ENCODE data around the gene ANO1. TPM values are rescaled to one million over a fixed set of nuclear protein-coding genes. Genes with fewer than 3 reads are reported as not detected.
A peak's percentile ranks its signal among the peaks of the same experiment; 100 is the strongest.

The ANO1 gene
- polyA plus RNA-seq, 1 donor (not counting 4 experiments of a cell fraction or from before 2014, with no cell fraction given), result 45.2 TPM

- peaks cover 26% of the 10 kb centered on the region for H3K27me3 ChIP-seq (ENCODE audit: control insufficient read depth, extremely low read depth, insufficient read depth, low read length)
- H3K36me3 ChIP-seq (ENCODE audit: control insufficient read depth in 2 of 2, extremely low read depth in 1 of 2, insufficient read depth in 2 of 2, low read length in 2 of 2), result peaks cover 0 to 5% of the 10 kb centered on the region in 2 experiments
- no peaks in the 10 kb centered on the region for H4K20me1 ChIP-seq (ENCODE audit: control insufficient read depth, extremely low read depth, insufficient read depth, low read length)
- H3K4me1 ChIP-seq (ENCODE audit: control insufficient read depth, extremely low read depth, insufficient read depth, low read length), result peaks cover 32% of the 10 kb centered on the region
- H3K4me2 ChIP-seq (ENCODE audit: control insufficient read depth, extremely low read depth, insufficient read depth, low read depth, low read length), result peak overlapping the region; percentile 67
- H2AFZ ChIP-seq (ENCODE audit: control insufficient read depth, low read length), result no peak overlapping the region
- no peak for FAIRE-seq
- peak overlapping the region; percentile 47 for H3K27ac ChIP-seq (ENCODE audit: control insufficient read depth, insufficient read depth, low read length)
- H3K9ac ChIP-seq (ENCODE audit: control insufficient read depth, extremely low read depth, insufficient read depth, low read length), result peak overlapping the region; percentile 72
- peak overlapping the region; percentile 42 to 61 (median 54) for H3K4me3 ChIP-seq (ENCODE audit: control insufficient read depth in 2 of 3, extremely low read depth in 1 of 3, insufficient read depth in 2 of 3, low read depth in 1 of 3, low read length in 3 of 3)
- no peak for DNase-seq (ENCODE audit: low read depth, low spot score)
- dilution Hi-C loops (cut with MboI; ENCODE audit: extremely low pct_ligation_motif_present, low sequenced_read_pairs), result no loop called here
- peaks cover 3% of the 10 kb centered on the region for H3K9me1 ChIP-seq (ENCODE audit: control insufficient read depth, extremely low read depth, insufficient read depth, low read length)
- no peaks in the 10 kb centered on the region for H3K9me3 ChIP-seq (ENCODE audit: control insufficient read depth, low read depth, low read length)
- TF ChIP-seq EZH2 (IDR thresholded peaks at IDR 0.05; ENCODE audit: low read length) (no peak), CTCF (optimal IDR thresholded peaks at IDR 0.05 in 1 of 3, IDR thresholded peaks at IDR 0.05 in 1 of 3, conservative IDR thresholded peaks at IDR 0.05 in 1 of 3; ENCODE audit: extremely low read depth in 1 of 3, insufficient read depth in 2 of 3, low read length in 3 of 3) (no peak)
- H3K79me2 ChIP-seq (ENCODE audit: control insufficient read depth, insufficient read depth, low read length), result peaks cover 24% of the 10 kb centered on the region
Measured at GRCh38 chr11:70077411-70078094, 564 bp upstream of the ANO1 start.

DNA sequence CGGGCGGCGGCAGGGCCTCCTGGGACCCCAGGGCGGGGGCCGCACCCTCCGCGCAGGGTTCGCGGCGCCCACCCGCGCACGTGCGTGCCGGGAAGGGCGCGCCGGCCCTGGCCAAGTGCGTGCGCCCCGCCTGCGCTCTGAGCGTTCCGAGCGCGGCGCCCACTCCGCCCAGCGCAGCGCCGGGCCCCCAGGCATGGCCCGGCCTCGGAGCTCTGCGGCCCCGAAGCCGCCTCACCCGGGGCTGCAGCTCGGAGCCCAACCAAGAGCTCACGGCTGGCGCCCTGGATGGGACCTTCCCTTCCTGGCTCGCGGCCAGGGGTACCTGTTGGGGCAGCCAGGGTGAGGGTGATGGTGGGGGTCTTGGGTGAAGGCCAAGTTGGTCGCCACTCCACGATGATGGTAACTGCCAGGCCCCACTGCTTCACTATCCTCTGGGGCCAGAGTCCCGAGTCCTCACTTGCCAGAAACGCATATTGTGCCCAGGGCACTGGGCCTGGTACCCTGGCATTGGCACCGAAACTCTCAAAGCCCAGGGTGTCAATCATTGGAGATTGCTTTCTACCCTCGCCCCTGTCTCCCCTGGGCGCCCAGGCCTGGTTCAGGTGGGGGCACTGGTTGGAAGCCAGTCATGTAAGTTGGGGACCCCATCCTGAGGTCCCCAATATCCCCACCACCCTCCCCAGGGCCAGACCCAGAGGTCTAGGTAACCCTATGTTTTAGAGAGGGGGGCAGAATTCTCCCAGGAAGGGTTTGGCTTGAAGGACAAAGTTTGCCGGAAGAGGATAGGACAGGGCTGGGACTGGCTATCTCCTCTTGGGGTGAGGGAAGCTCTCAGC lies 882 bp downstream of the ANO1 start:
- peak overlapping the region; percentile 72 for H3K4me2 ChIP-seq (ENCODE audit: control insufficient read depth, extremely low read depth, insufficient read depth, low read depth, low read length)

More for the DNA sequence above, 882 bp downstream of the ANO1 start:
- TF ChIP-seq EZH2 (IDR thresholded peaks at IDR 0.05; ENCODE audit: low read length), result no peak
- no peak for TF ChIP-seq CTCF (optimal IDR thresholded peaks at IDR 0.05 in 1 of 3, IDR thresholded peaks at IDR 0.05 in 1 of 3, conservative IDR thresholded peaks at IDR 0.05 in 1 of 3; ENCODE audit: extremely low read depth in 1 of 3, insufficient read depth in 2 of 3, low read length in 3 of 3)
- H3K4me3 ChIP-seq (ENCODE audit: control insufficient read depth in 2 of 3, extremely low read depth in 1 of 3, insufficient read depth in 2 of 3, low read depth in 1 of 3, low read length in 3 of 3), result peak overlapping the region; percentile 42 to 69 (median 59)
- peaks cover 32% of the 10 kb centered on the region for H3K4me1 ChIP-seq (ENCODE audit: control insufficient read depth, extremely low read depth, insufficient read depth, low read length)
- H3K27me3 ChIP-seq (ENCODE audit: control insufficient read depth, extremely low read depth, insufficient read depth, low read length), result peaks cover 26% of the 10 kb centered on the region
- no peaks in the 10 kb centered on the region for H4K20me1 ChIP-seq (ENCODE audit: control insufficient read depth, extremely low read depth, insufficient read depth, low read length)
- peaks cover 38% of the 10 kb centered on the region for H3K79me2 ChIP-seq (ENCODE audit: control insufficient read depth, insufficient read depth, low read length)
- H3K27ac ChIP-seq (ENCODE audit: control insufficient read depth, insufficient read depth, low read length), result peak overlapping the region; percentile 71
- dilution Hi-C loops (cut with MboI; ENCODE audit: extremely low pct_ligation_motif_present, low sequenced_read_pairs), result no loop called here
- H3K9me1 ChIP-seq (ENCODE audit: control insufficient read depth, extremely low read depth, insufficient read depth, low read length), result peaks cover 3% of the 10 kb centered on the region
- DNase-seq (ENCODE audit: low read depth, low spot score) (no peak), FAIRE-seq (no peak)
- peak overlapping the region; percentile 72 for H3K9ac ChIP-seq (ENCODE audit: control insufficient read depth, extremely low read depth, insufficient read depth, low read length)
- H3K9me3 ChIP-seq (ENCODE audit: control insufficient read depth, low read depth, low read length), result no peaks in the 10 kb centered on the region
- peaks cover 0 to 13% of the 10 kb centered on the region in 2 experiments for H3K36me3 ChIP-seq (ENCODE audit: control insufficient read depth in 2 of 2, extremely low read depth in 1 of 2, insufficient read depth in 2 of 2, low read length in 2 of 2)
- H2AFZ ChIP-seq (ENCODE audit: control insufficient read depth, low read length), result no peak overlapping the region

All from keratinocyte (primary cell).